GM21529 (cell line): ENCODE results near the gene MKI67.
"Not testable (repeated sequence)": the region's sequence is repeated elsewhere in the genome, so short reads cannot be mapped to it uniquely, and the experiment has no call there.

Source experiments
- ATAC-seq: cut with Tn5 transposase; IDR thresholded peaks from one replicate; pipeline ENCODE4 v1.9.1; 2021; ENCODE audit not compliant: unreplicated experiment

MKI67 gene

GRCh38 chr10:128149267-128150014 is 23.2 kb upstream of the MKI67 start:
- no peak for ATAC-seq

- no peak for ATAC-seq
Measured at GRCh38 chr10:128147669-128148068, 21.4 kb upstream of the MKI67 start.

GRCh38 chr10:128147064-128147463 is 20.8 kb upstream of the MKI67 start:
- ATAC-seq, result peak; percentile 61

GRCh38 chr10:128144547-128144946 is 18.3 kb upstream of the MKI67 start:
- no peak for ATAC-seq

- ATAC-seq, result no peak
Measured at GRCh38 chr10:128143531-128143930, 17.3 kb upstream of the MKI67 start.

GRCh38 chr10:128140425-128140824 is 14.2 kb upstream of the MKI67 start:
- no peak for ATAC-seq

- ATAC-seq, result not testable (repeated sequence)
Measured at GRCh38 chr10:128138429-128138828, 12.2 kb upstream of the MKI67 start.

GRCh38 chr10:128137877-128138276 is 11.7 kb upstream of the MKI67 start:
- no peak for ATAC-seq

- no peak for ATAC-seq
Measured at GRCh38 chr10:128130051-128130450, 3.8 kb upstream of the MKI67 start.

GRCh38 chr10:128128582-128128981 is 2.4 kb upstream of the MKI67 start:
- no peak for ATAC-seq

GRCh38 chr10:128125416-128125943 is 743 bp downstream of the MKI67 start:
- no peak for ATAC-seq

GRCh38 chr10:128124813-128125403 is 1.3 kb downstream of the MKI67 start:
- ATAC-seq, result no peak

GRCh38 chr10:128123846-128124245 is 2.4 kb downstream of the MKI67 start:
- ATAC-seq, result no peak

GRCh38 chr10:128122931-128123330 is 3.3 kb downstream of the MKI67 start:
- no peak for ATAC-seq

- ATAC-seq, result no peak
Measured at GRCh38 chr10:128121750-128122412, 4.3 kb downstream of the MKI67 start.

GRCh38 chr10:128116851-128117615 is 9.2 kb downstream of the MKI67 start:
- no peak for ATAC-seq

GRCh38 chr10:128116187-128116586 is 10.0 kb downstream of the MKI67 start:
- no peak for ATAC-seq

GRCh38 chr10:128115356-128115755 is 10.9 kb downstream of the MKI67 start:
- ATAC-seq, result no peak

- no peak for ATAC-seq
Measured at GRCh38 chr10:128114901-128115300, 11.3 kb downstream of the MKI67 start.

GRCh38 chr10:128113026-128113425 is 13.2 kb downstream of the MKI67 start:
- no peak for ATAC-seq

- ATAC-seq, result no peak
Measured at GRCh38 chr10:128111696-128112095, 14.5 kb downstream of the MKI67 start.
